ENCODE measurements around the gene ACTG1.

GRCh38 chr17:81524039-81524864, 11.7 kb upstream of the ACTG1 start:
- TF ChIP-seq CTCF (IDR thresholded peaks at IDR 0.05) (no peak), EP300 (IDR thresholded peaks at IDR 0.05) (no peak)
